ELF-1 (cell line): ENCODE measurements around the gene UNC13A.
"Not testable (repeated sequence)": the region's sequence is repeated elsewhere in the genome, so short reads cannot be mapped to it uniquely, and the experiment has no call there.

Source experiments
- DNase-seq: peaks from one replicate; pipeline ENCODE4 v3.0.0-alpha.2; 2016; ENCODE audit warnings: low read depth, low spot score

UNC13A gene

DNA sequence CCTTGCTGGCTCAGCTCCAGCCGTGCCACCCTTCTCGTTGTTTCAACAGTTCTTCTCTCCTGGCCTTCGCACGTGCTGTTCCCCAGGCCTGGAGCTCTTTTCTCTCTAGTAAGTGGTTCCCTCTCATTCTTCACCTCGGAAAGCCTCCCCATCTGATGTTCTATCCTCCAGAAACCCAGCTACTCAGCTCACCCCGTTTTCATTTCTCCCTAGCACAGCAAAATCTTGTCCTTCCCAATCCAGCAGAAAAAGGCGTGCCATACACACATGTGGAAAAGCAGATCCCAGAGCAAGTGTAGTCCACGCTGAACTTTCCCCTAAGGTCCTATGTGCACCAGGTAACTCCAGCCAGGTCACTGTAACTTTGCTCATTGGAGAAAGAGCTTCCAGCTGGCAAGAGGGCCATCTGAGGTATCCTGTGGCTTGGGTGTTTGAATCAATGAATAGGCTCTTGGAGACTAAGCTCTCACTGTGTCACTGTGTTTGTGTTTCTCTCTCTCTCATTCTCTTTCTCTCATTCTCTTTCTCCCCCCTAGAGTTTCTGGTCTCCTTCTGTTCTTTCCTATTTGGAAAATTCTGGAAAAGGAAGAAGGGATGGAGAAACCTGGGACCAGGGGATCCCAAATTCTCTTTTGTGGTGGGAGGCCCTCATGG, 83.7 kb downstream of the UNC13A start:
- no peak for DNase-seq

DNA sequence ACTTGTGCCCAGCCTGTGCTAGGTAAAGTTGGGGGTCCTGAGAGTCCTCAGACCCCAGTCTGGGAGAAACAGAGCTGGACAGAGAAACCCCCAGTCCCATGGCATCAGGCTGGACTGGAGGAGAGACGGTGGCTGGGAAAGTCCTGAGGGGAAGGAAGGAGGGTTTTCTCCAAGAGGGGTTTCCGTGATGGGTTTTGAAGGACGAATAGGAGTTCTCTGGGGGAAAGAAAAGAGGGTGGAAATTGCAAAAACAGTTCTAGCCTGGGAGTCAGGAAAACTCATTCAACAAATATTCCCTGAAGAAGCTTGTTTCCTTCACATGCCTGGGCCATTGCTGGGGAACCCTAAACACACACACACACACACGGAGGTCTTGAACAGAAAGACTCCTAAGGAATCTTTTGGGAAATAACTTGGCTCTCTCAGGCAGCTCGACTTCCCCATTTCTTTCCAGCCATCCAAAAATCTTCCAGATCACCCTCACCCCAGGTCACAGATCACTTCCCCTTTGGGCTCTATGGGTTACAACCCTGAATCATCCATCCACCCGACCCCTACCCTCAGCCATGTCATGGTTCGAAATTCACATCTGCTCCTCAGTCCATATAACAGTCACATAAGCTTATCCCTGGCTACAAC, 85.2 kb downstream of the UNC13A start:
- DNase-seq, result no peak

DNA sequence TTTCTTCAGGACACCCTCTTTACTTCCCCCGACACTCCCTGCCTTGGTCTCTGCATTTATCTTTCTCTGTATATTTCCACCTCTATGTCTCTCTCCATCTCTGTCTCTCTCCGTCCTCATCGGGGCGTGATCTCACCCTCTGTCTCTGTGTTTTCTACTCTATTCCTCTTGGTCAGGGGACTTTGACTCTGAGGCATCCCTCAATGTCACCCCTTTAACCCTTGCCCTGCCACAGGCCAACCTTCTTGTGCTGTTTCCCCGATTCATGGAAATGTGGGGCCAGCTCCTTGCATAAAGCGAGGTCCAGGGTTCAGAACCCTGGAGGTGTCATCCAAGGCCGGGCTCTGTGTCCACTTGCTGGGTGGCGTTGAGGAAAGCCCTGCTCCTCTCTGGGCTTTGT, 85.9 kb downstream of the UNC13A start:
- DNase-seq, result no peak

DNA sequence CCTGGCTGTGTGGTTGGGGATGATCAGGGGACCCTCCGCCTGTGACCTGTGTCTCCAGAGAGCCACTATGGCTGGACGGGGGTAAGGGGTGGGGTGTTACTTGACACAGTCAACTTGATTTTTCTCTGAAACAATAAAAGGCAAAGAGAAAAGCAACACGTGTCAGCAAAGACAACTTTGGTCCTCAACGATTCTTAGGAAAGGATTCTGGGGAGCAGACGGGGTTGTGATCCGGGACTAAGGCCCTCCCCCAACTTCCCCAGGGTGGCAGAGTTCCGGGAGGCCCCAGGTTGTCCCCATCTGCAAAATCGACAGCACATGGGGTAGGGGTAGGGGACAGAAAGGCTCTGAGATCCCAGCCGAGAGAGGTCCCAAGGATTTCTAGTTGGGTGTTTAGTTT, 86.5 kb downstream of the UNC13A start:
- no peak for DNase-seq

DNA sequence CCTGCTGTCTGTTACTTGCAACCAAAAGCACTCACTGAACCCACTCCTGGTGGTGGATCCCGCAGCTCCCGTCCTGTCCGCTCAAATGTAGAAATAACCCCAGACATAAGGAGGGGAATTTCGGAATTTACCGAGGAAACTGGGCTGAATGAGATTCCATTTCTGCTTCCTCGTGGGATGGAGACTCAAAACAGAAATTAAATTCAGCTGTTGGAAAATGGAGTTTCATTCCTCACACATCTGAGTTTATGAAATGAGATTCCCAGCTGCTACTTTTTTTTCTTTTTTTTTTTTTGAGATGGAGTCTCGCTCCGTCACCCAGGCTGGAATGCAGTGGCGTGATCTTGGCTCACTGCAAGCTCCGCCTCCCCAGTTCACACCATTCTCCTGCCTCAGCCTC, 88.4 kb downstream of the UNC13A start:
- no peak for DNase-seq

DNA sequence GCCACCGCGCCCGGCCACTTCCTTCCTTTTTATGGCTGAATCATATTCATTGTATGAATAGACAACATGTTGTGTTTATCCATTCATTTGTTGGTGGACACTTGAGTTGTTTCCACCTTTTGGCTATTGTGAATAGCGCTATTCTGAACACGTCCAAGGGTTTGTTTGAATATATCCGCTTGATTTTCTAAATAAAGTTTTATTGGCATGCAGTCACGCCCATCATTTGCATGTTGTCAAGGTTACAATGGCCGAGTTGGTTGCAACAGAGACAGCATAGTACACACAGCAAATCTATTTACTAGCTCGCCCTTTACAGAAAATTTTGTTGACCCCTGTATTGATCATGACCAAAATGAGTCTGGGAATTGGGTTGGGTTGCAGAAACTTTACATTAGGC, 89.2 kb downstream of the UNC13A start:
- DNase-seq, result no peak

DNA sequence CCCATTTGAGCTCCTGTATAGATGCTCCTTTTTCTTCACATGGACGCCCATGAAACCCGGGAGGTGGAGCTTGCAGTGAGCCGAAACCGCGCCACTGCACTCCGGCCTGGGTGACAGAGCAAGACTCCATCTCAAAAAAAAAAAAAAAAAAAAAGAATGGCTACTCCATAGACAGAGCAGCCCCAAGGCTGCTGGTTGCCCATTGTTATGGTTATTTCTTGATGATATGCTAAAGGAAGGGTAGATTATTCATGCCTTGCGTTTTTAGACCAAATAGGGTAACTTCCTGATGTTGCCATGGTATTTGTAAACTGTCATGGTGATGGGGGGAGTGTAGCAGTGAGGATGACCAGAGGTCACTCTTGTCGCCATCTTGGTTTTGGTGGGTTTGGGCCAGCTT, 90.1 kb downstream of the UNC13A start:
- peak; percentile 42 for DNase-seq

DNA sequence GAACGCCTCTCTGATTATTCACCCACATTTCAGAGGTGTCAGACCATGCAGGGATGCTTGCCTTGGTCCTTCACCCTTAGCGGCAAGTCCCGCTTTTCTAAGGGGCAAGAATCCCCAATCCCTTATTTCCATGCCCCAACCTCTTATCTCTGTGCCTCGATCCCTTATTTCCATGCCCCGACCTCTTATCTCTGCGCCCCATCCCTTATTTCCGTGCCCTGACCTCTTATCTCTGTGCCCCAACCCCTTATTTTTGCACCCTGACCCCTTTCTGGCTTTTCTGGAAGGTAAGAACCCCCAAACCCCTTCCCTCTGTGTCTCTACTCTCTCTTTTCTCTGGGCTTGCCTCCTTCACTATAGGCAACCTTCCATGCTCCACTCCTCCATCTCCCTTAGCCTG, 93.9 kb downstream of the UNC13A start:
- not testable (repeated sequence) for DNase-seq

DNA sequence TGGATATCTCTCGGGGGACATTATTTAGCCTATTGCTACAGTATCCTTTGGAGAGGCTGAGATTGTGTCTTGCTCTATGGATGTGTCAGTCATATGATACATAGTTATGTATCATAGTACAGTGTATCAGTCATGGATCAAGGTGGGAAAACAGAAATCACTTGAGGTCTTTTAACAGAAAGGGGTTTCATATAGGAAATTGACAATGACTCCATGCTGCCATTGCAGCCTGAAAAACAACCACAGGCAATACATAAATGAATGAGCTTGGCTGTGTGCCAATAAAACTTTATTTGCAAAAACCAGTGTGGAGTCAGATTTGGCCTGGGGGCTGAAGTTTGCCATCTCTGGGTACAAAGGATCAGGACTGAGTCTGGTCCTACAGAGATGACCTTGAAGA, 97.3 kb downstream of the UNC13A start:
- no peak for DNase-seq

DNA sequence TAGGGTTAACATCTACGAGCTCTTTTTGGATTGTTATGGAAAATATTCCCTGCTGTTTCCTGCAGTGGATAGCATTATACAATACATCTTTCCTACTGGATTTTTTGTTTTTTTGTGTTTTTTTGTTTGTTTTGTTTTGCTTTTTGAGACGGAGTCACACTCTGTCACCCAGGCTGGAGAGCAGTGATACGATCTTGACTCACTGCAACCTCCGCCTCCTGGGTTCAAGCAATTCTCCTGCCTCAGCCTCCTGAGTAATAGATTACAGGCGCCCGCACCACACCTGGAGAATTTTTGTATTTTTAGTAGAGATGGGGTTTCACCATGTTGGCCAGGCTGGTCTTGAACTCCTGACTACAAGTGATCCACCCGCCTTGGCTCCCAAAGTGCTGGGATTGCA, 102.8 kb downstream of the UNC13A start:
- not testable (repeated sequence) for DNase-seq

DNA sequence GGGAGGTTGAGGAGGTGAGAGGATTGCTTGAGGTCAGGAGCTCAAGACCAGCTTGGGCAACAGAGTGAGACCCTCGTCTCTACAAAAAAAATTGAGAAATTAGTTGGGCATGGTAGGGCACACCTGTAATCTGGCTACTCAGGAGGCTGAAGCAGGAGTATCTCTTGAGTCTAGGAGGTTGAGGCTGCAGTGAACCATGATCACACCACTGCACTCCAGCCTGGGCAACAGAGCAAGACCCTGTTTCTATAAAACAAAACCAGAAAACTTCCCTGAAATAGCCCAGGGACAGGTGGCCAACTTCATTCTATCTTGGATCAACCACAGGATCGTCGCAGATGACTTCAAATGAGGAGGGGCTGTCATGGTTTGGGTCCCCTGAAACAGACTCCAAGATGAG, 104.0 kb downstream of the UNC13A start:
- DNase-seq, result no peak

DNA sequence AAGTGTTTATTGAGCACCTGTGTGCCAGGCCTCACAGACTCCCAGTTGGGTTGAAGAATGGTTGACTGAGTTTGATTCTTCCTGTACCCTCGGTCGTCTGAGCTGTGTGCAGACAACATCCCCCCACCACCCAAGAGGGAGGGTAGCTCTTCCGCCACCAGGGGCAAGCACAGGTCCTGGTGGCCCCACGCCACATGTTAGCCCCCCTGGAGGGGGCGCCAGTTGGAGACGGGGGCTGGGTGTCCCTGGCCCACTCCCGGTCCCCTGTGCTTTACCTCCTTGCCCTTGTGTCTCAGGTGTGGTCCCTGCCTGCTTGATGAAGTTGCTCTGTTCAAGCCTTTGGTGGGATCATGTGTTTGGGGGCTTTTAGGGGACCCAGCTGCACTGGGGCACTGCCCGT, 105.5 kb downstream of the UNC13A start:
- DNase-seq, result no peak

DNA sequence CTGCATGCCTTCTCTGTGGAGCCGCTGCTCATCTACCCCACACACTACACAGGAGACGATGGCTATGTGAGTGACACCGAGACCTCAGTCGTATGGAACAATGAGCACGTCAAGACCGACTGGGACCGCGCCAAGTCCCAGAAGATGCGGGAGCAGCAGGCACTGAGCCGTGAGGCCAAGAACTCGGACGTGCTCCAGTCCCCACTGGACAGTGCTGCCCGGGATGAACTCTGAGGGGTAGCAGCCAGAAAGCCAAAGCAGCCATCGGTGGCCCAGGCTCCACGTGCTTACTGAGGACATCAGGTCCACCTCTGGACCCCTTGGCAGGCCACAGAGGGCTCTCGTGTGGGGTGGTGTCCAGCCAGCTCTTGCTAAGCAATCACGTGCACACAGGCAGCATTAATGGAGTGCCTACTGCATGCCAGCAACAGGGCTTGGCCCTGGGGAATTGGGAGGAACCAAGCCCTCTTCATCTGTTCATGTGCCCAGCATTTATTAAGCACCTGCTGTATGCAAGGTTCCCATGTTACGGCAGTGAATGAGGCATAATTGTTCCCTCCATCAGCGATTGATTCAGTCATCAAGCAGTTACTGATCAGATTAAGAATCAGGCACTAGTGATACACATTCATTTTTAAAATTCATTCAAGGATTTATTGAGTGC, 106.8 kb downstream of the UNC13A start:
- DNase-seq, result no peak

DNA sequence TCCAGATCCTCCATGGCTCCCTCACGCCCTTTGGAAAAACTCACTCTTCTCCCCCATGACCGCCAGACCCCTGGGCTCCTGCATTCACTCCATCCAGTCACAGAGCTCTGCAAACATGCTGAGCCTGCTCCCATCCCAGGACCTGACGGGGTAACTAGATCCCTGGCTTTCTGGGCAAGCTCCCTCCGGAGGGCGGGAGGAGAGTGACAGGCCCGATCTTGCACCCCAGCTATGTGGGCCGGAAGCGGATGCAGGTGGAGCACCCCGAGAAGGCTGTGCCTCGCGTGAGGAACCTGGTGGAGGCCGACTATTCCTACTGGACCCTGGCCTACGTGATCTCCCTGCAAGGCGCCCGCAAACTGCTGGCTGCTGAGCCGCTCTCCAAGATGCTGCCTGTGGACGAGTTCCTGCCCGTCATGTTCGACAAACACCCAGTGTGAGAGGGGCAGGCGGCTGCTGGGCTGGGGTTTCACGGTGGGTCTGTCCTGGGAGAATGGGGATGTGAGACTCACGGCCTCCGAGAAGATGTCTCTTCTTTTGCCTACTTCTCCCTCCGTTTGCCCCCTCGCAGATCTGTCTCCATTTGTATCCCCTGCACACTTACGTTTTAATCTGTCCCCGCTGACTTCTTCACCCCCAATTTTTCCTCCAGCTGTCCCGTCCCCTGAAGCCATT, 107.5 kb downstream of the UNC13A start:
- no peak for DNase-seq

DNA sequence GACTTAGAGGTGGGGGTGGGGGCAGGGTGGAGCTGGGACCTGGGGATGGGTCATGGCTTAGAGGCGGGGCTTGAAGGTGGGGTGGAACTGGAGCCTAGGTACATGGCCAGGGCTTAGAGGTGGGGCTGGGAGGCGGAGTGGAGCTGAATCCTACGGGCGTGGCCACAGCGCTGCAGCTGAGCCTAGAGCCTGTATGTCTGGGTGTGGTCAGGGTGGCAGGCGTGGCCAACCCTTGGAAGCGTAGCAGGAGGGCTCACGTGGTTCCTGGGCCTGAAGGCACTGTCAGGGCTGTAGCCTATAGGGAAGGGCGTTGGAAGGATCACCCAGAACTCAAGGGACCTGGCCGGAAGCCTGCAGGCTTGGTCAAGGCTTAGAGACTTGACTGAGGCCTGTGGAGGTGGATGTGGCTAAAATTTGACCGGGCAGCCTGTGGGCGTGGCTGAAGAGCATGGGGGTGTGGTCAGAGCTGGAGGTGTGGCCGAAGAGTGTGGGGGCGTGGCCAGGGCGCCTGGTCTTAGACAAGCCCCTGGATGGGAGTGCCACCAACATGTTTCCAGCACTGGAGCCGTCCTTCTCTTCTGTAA, 108.4 kb downstream of the UNC13A start:
- DNase-seq, result peak; percentile 98

DNA sequence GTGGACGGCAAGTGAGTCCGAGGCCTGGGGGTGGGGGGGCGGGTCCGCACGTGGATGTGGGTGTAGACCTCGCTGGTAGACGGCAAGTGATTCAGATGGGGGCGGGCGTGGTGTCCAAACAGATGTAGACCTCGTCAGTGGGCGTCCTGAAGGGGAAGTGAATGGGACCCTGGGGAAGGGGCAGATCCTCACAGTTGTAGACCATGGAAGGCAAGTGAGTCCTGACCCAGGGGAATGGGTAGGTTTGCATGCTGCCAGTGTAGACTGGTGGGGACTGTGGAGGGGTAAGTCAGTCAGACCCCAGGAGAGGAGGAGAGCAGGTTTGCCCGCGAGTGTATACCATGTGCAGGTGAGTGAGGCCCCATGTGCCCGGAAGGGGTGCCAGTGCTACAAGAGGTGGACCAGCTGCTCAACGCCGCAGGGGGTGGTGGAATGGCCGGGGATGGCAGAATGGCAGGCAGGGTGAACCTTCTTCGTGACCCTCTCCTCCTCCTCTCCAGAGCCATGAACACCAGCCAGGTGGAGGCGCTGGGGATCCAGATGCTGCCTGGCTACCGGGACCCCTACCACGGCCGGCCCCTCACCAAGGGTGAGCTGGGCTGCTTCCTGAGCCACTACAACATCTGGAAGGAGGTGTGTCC, 110.6 kb downstream of the UNC13A start:
- no peak for DNase-seq

DNA sequence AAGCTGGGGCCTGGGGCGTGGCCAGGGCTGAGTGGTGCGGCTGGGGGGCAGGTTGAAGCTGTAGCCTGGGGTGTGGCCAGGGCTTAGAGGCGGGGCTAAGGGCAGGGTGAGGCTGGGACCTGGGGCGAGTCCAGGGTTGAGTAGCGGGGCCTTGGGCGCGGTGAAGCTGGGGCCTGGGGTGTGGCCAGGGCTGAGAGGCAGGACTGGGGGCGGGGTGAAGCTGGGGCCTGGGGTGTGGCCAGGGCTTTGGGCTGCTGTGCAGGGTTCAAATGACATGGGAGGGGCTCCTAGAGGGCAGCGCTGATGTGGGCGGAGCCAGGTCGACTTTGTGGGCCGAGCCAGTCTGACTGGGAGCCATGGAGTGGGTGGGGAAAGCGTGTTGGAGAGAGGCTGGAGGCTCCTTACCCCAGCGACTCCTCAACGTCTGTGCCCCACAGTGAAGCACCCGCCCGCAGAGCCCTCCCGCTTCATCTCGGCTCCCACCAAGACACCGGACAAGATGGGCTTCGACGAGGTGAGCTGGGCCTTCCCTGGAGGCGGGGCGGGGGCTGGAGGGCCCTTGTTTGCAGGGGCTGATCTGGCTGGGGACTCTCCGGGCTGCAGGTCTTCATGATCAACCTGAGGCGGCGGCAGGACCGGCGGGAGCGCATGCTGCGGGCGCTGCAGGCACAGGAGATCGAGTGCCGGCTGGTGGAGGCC, 111.2 kb downstream of the UNC13A start:
- DNase-seq, result peak; percentile 98

DNA sequence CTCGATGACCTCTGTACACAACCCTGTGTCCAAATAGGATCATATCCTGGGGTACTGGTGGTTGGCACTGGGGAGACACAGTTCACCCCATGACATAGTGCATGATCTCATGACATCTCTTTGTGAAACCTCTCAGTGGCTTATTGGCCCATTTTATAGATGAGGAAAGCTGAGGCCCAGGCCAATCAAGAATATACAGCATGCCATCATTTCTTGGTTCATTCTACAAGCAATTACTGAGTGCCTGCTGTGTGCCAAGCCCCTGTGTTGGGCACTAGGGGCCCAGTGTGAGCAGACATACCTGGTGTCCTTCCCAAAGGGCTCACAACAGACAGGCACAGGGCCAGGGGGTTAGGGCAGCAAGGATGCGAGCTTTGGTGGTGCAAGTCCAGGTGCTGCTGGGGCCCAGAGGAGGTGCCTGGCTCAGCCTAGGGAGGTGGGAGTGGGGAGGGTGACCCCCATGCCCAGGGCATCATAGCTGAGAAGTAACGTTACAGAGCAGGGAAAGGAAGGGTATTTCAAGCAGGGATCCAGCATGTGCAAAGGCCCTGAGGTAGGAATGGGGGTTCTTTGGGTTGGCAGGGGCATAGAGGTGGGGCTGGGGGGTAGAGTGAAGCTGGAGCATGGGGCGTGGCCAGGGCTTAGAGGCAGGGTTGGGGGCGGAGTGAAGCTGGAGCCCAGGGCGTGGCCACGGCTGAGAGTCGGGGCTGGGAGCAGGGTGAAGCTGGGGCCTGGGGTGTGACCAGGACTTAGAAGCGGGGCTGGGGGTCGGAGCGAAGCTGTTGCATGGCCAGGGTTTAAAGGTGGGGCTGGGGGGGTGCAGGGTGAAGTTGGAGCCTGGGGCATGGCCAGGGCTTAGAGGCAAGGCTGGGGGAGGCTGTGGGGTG, 112.0 kb downstream of the UNC13A start:
- DNase-seq, result no peak

DNA sequence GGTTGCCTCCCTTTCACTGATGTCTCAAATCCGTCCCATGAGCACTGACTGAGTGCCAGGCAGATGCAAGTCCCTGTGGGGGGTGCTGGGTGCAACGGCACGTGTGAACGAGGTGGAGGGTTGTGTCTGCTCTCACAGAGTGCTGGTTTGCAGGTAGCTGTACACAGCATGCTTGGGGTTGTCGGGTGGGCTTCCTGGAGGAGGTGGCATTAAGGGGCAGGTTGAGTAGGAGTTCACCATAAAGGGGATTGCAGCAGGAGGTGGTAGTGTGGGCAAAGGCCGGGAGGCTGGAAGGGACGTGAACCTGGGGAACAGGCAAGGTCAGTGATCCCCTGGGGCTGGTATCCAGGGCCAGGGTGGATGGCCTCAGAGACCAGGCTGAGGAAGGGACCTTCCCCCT, 115.5 kb downstream of the UNC13A start:
- no peak for DNase-seq

DNA sequence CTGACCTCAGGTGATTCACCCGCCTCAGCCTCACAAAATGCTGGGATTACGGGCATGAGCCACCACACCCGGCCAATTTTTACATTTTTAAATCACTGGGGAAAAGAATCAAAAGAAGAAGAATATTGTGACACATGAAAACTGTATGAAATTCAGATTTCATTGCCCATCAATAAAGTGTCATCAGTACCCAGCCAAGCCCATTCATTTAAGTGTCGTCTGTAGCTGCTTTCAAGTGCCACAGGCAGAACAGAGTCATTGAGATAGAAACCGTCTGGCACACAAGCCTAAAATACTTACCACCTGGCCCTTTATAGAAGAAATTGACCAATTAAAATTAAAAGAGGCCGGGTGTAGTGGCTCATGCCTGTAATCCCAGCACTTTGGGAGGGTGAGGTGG, 117.4 kb downstream of the UNC13A start:
- DNase-seq, result no peak
